ENCODE data around the gene LMO2. TPM values are rescaled to one million over a fixed set of nuclear protein-coding genes. Genes with fewer than 3 reads are reported as not detected.

The LMO2 gene
- total and polyA plus RNA-seq, 2 of the 13 experiments (the other 11 are each of a cell fraction or from before 2014, with no cell fraction given): not detected

- Histone ChIP-seq H3K9me3 (ENCODE audit: low read length) (no peaks in the 10 kb centered on the region), H2AFZ (ENCODE audit: low read length) (no peak overlapping the region), H3K79me2 (ENCODE audit: insufficient read depth, low read length) (no peaks in the 10 kb centered on the region), H3K36me3 (replicated peaks in 1 of 2; ENCODE audit: control insufficient read depth in 1 of 2, insufficient read depth in 2 of 2, low read length in 2 of 2) (no peaks in the 10 kb centered on the region), H3K27ac (ENCODE audit: extremely low read length, insufficient read depth, low read length) (no peak overlapping the region), H3K4me1 (ENCODE audit: insufficient read depth, low read length) (no peaks in the 10 kb centered on the region), H3K4me2 (ENCODE audit: low read depth, low read length) (peak overlapping the region; percentile 43; the same call in 1 of the 2 replicates), H4K20me1 (ENCODE audit: insufficient read depth, low read length) (no peaks in the 10 kb centered on the region; the same call in 1 of the 2 replicates), H3K4me3 (replicated peaks in 1 of 3; ENCODE audit: insufficient read depth in 1 of 3, low read depth in 2 of 3, low read length in 3 of 3) (peak overlapping the region in 1 of 3 experiments; percentile 22; a peak in 2 of 6 replicates), H3K27me3 (ENCODE audit: control insufficient read depth in 1 of 2, insufficient read depth in 2 of 2, low read length in 2 of 2) (peaks cover 12 to 55% of the 10 kb centered on the region in 2 experiments), H3K9ac (ENCODE audit: insufficient read depth, low read depth, low read length) (no peak overlapping the region)
- CTCF ChIA-PET (ENCODE audit: low intra/inter-chr PET ratio, low total read pairs): interaction anchor here (1.2 to 1.5 kb wide), 3 partner anchors 19 to 467 kb away, joined by 3 to 9 read pairs (median 3); no protein-coding TSS in a partner anchor
- peak; percentile 67 for FAIRE-seq
- peak; percentile 88 for ATAC-seq
- peak; percentile 13 for DNase-seq (ENCODE audit: low spot score)
- POLR2A ChIA-PET: no interaction called here
- WGBS (ENCODE audit: low lambda C conversion rate): 8% methylated on average over 10 of the region's 10 CpGs
- TF ChIP-seq DMTF1 (CRISPR knock-in tag; IDR thresholded peaks at IDR 0.05) (no peak), ZNF431 (CRISPR knock-in tag; IDR thresholded peaks at IDR 0.05; ENCODE audit: borderline replicate concordance, low read depth) (no peak), RFXANK (CRISPR knock-in tag; IDR thresholded peaks at IDR 0.05) (no peak), SMC3 (IDR thresholded peaks at IDR 0.05; ENCODE audit: low read length) (peak; percentile 53), STAG1 (CRISPR knock-in tag; IDR thresholded peaks at IDR 0.05) (peak; percentile 73), CTCF (CRISPR knock-in tag; IDR thresholded peaks at IDR 0.05) (peak; percentile 77), ZNF629 (CRISPR knock-in tag; conservative IDR thresholded peaks at IDR 0.05) (no peak), HOXA5 (CRISPR knock-in tag; IDR thresholded peaks at IDR 0.05) (no peak)
- BruUV-seq (replicated peaks): no TSS peak
- intact Hi-C loops (cut with micrococcal nuclease; ENCODE audit: unreplicated experiment) (no loop called here), in situ Hi-C loops (cut with HindIII; ENCODE audit: extremely low pct_ligation_motif_present, low pct_unique_long_range_greater_than_20kb) (no loop called here)
These were observed 62.3 kb downstream of the LMO2 start for GRCh38 chr11:33829430-33830141.
